ENCODE results near the gene SRRM1.
"Not testable (repeated sequence)": the region's sequence is repeated elsewhere in the genome, so short reads cannot be mapped to it uniquely, and the experiment has no call there.

The SRRM1 gene

DNA sequence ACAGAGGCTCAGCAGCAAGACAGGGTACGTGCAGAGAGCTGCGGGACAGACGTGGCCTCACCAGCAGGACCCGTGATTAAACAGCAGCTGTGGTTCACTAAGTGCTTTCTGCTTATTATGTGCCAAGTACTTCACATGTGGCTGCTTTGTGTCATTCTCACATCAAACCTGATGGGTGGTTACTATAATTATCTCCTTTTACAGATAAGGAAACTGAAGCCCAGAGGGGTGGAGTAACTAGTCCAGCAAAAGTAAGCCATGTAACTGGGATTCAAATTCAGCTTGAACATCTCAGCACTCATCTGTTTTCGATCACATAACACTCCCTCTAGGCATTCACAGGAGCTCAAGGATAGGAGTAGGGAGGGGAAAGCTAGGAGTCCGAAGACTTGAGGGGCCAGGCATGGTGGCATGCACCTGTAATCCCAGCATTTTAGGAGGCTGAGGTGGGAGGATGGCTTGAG is 51.3 kb downstream of the SRRM1 start:
- no peak for DNase-seq

- DNase-seq, result no peak
Measured at GRCh38 chr1:24695202-24695974, 52.3 kb downstream of the SRRM1 start.

DNA sequence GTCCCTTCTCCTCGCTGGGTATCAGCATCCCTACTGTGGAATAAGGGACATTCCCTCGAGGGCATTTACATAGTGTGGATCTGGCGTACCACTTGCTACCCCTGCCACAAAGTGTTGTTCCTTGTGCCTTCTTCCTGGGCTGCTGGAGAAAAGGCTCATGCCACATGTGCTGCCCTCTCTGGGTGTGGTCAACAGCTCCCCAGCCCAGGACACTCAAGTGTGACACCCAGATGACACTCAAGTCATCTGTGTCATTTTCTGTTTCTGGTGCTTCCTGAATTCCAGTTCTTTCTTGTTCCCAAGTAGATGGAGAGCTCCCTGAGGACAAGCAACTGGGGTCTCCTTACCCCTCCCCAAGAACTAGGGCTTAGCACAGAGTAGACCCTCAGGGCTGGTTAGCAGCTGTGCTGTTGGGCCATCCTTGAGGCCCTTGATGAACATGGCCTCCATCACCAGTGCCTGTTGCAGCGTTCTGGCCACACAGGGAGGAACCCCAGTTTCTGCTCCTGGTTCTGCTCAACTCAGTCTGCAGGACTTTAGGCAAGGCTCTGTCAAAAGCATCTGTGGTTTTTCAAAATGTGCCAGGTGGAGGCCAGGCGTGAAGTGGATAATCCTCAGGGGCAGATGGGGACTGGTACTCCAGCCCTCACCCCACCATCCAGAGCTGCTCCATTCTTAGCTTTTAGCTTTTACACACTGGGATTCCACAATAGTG is 53.1 kb downstream of the SRRM1 start:
- no peak for DNase-seq

- no peak for DNase-seq
Measured at GRCh38 chr1:24696756-24697330, 53.7 kb downstream of the SRRM1 start.

GRCh38 chr1:24697453-24698001 is 54.4 kb downstream of the SRRM1 start:
- DNase-seq, result not testable (repeated sequence)

DNA sequence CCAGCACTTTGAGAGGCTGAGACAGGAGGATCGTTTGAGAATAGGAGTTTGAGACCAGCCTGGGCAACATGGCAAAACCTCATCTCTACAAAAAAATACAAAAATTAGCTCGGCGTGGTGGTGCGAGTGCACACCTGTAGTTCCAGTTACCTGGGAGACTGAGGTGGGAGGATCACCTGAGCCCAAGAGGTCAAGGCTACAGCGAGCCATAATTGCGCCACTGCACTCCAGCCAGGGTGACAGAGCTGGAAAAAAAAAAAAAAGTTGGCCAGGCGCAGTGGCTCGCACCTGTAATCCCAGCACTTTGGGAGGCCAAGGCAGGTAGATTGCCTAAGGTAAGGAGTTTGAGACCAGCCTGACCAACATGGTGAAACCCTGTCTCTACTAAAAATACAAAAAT is 55.2 kb downstream of the SRRM1 start:
- not testable (repeated sequence) for DNase-seq

DNA sequence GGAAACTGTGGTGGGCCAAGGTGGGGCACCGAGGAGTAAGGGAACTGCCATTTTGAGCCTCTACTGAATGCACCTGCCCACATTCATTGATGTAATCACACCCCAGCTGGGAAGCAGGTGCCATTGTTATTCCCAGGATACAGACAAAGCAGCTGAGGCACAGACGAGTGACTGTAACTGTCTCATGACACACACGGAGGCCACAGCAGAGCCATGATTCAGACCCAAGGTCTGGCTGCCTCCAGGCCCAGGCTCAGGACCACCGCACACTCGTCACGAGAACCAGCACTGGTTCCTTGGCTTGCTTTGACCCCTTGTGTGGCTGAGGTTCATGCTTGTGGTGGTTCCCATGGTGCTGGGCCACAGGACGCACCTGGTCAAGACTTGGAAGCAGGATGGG is 56.5 kb downstream of the SRRM1 start:
- DNase-seq, result no peak

DNA sequence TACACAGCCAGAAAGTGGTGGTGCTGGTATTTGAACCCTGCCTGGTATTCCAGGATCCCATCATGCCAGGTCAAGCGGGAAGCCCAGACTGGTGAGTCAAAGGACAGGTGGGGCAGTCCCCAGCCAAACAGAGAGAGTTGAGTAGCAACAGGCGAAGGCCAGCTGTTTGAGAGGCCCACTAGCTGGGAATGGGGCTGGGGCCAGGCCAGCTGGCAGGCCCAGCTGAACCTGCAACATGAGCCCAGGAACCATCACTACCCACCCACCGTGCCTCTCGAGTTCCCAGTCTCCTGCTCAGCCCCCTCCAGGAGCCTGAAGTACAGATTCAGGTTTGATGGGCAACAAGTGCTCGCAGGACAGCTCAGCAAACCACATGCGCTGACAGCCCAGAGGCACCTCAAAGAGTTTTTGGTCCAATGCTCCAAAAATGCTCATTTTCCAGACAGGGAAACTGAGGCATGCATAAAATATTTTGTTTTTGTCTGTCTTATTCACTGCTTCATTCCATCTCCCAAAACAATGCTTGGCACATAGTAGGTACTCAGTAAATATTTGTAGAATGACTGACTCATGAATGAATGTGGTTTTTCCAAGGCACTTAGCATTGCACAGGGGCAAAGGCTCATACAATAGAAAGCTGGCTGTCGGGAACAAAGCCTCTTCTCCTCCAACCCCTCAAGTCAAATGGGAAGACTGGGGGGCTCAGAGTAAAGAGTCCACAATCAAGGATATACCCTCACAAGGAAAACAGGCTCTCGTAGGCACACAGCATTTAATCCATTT is 59.6 kb downstream of the SRRM1 start:
- DNase-seq, result no peak

DNA sequence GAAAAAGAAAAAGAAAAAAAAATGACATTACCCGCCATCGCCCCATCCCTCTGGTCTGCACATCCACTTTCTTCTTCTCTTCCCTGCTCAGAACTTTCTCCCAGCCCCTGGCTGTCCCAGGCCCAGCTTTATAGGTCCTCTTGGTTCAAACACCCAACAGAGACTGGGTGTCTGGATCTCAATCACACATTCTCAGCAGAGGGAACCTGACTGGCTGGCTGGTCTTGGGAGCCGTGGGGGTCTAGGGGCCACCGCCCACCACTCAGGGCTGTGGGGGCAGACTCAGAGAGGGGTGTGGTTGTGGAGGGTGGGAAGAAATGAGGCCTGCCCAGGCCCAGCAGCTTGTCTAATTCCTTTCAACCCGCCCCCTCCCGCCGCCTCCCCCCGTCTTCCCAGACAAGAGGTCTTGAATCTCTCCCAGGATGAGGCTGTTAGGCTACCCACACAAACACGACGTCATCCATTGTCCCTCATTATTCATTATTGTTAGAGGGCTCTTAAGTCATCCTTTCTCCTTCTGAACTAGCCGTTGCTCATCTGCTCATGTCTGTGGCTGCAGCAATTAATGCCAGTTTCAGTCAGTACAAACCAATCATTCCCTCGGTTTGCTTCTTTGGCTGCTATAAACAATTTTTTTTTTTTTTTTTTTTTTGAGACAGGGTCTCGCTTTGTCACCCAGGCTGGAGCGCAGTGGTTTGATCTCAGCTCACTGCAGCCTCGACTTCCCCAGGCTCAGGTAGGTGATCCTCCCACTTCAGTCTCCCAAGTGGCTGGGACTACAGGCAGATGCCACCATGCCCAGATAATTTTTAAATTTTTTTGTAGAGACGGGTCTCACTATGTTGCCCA is 61.5 kb downstream of the SRRM1 start:
- DNase-seq, result no peak

DNA sequence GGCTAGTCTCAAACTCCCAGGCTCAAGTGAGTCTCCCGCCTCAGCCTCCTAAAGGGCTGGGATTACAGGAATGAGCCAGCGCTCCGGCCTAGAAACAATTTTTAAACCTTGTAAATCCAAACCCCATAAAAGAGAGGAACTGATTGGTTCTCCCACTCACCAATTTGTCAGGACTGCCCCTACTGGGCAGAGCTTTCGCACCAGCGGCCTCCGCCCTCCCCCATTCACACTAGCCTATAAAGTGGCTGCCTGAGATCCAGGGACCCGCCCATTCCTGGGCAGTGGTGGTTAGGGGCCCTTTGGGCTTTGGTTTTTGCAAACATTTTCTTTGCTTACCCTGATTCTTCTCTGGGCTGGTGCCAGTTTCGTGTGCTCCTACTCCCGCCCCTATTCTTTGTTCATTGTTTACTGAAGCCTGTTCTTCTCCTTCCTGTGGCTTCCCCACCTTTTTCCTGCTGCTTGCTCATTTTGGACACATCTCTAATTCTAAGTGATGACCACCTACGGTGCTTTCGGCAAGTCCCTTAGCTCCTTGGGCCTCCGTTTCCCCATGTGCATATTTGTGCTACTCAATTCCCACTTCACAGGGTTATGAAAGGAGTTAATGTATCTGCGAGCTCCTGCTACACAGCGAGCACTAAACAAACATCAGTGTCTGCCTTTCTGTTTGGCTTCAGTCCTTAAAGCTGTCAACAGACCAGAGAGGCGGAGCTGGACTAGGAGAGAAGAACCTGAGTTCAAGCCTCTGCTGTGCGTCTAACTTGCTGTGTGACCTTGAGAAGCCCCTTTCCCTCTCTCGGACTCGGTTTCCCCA is 62.4 kb downstream of the SRRM1 start:
- no peak for DNase-seq

GRCh38 chr1:24706074-24706389 is 62.9 kb downstream of the SRRM1 start:
- not testable (repeated sequence) for DNase-seq

DNA sequence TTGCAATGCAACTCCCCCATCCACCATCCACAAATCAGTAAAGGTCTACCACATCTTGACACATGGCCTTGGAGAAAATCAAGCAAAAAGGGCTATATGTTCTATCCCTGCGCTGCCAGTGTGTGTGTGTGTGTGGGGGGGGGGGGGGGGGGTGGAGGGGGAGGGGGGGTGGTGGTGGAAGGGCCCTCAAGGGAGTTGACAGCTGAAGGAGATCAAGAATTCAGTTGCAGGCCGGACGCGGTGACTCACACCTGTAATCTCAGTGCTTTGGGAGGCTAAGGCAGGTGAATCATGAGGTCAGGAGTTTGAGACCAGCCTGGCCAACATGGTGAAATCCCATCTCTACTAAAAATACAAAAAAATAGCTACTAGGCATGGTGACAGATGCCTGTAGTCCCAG is 64.6 kb downstream of the SRRM1 start:
- DNase-seq, result no peak

DNA sequence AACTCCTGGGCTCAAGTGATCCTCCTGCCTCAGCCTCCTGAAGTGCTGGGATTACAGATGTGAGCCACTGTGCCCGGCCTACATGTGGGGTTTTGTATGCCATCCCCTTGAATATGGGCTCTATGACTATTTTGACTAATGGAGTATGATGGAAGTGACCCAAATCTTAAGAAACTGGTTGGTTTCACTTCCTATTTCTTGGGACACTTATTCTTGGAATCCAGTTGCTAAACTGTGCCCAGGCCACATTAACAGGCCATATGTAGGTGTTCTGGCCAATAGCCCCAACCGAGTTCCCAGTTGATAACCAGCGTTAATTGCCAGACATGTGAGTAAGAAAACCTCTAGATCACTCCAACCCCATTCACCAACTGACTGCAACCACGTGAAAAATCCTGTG is 65.8 kb downstream of the SRRM1 start:
- no peak for DNase-seq

DNA sequence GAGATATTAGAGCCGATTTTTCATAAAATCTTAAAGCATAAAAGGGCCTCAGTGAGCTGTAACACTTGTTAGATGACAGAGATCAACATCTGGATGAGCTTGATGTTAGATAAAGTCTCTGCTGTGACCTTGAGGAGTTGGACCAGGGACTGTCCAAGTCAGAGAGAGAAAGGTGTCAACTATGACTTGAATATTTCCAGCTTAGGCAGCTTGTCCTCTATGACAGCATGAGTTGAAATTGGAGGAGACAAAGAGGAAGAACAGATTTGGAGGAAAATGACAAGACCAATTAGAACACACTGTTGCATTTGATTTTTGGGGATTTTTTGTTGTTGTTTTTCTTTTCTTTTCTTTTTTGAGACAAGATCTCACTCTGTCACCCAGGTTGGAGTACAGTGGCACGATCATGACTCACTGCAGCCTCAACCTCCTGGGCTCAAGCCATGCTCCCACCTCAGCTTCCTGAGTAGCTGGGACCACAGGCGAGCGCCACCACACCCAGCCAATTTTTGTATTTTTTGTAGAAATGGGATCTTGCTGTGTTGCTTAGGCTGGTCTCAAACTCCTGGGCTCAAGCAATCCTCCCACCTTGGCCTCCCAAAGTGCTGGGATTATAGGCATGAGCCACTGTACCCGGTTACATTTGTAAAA is 66.8 kb downstream of the SRRM1 start:
- DNase-seq, result no peak

DNA sequence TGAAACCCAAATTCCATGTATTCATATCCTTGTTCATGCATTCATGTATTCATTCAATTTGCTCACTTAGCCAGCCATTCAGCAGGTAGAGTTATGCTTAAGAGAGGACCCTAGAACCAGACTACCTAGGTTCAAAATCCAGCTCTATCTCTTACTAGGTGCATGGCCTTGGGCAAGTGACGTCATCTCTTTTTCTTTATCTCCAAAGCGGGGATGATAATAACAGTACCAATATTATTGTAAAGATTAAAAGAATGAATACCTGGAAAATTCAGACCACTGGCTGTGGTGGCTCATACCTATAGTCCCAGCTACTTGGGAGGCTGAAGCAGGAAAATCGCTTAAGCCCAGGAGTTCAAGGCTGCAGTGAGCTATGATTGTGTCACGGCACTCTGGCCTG is 68.2 kb downstream of the SRRM1 start:
- no peak for DNase-seq

- DNase-seq, result no peak
Measured at GRCh38 chr1:24713176-24713575, 70.1 kb downstream of the SRRM1 start.

DNA sequence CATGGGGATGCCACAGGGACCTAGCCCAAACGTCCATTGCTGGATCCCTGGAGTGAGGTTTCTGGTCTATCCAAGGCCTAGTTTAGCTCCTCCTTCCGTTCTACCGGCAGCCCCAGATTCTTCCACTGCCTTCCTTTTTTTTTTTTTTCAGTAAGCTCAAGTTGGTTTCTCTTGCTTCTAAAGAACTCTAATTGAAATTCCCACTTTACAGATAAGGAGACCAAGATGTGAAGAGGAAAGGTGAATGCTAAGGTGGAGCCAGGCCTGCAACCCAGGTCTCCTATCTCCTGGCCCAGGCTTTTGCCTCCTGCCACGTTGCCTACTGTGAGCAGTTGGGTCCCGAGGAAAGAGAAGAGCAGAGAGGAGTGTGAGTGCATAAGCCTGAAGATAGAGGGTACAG is 70.6 kb downstream of the SRRM1 start:
- DNase-seq, result no peak

- no peak for DNase-seq
Measured at GRCh38 chr1:24714859-24715520, 71.9 kb downstream of the SRRM1 start.

GRCh38 chr1:24715658-24716057 is 72.6 kb downstream of the SRRM1 start:
- DNase-seq, result no peak

Measured in activated CD4-positive, alpha-beta T cell treated with anti-CD3 and anti-CD28 coated beads for 4 hours (primary cell).